Measurements from ENCODE around the gene PAMR1.
A peak's percentile ranks its signal among the peaks of the same experiment; 100 is the strongest.

PAMR1 gene

DNA sequence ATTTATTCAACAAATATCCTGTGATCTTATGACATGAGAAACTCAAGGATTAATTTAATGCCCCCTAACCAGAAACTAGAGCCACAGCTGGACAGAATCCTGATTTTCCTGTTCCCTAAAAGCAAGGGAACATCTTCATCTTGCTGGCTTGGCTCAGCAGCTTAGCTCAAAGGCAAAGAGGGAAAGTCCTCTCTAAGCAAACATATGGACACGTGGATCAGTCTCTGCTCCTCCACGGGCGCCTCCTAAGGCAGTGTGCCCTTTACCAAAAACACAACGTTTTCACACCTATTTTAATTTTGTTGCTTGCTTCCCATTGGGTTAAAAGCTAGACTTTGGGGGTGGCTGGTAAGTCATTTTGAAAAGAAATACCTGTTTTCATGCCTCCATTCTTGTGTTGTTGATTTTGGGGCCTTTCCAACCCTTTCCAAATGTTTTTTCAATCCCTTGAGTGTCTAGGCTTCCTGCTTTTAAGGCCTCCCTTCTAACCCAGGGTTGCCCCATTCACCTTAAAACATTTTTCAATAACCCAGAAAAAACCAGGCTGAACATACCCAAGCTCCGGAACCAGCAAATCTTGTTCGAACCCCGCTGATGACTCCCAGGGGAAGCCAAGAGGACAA is 121.5 kb downstream of the PAMR1 start:
- DNase-seq (ENCODE audit: low spot score): no peak

DNA sequence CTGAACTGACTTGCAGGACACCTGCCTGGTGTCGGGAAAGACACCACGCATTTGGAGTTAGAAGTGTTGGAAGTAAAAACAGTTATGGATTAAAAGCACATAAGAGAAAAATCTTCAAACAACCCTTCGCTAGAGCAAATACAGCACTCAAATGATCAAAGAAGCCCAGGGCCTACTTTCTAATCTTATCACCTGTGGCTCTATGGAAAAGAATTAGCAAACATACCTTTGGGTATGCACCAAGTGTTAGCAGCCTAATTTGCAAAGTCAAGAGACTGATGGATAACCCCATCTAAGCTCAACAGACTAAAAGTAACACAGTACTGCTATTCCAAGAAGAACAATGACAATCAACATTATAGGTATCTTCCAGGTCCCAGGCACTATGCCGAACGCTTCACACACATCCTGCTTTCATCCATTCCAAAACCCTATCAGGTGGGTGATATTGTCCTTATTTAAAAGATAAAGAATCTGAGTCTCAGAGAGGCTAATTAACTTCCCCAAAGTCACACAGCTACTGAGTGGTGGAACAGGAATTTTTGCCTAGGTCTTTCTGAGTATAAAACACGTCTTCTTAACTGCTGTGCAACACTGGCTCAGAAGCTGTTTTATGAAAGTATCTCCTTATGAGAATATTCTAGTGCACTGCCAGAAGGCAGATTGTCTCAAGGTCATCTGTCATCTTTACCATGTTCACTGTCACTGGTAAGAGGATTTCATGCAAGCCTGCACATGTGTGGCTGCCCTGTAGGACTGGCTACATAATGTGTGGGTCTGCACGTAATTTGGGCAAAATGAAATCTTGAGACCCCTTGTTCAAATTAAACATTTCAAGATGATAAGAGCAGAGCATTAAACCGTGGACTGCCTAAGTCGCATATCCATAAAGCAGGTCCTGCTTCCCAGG is 122.4 kb downstream of the PAMR1 start:
- DNase-seq (ENCODE audit: low spot score): no peak

DNA sequence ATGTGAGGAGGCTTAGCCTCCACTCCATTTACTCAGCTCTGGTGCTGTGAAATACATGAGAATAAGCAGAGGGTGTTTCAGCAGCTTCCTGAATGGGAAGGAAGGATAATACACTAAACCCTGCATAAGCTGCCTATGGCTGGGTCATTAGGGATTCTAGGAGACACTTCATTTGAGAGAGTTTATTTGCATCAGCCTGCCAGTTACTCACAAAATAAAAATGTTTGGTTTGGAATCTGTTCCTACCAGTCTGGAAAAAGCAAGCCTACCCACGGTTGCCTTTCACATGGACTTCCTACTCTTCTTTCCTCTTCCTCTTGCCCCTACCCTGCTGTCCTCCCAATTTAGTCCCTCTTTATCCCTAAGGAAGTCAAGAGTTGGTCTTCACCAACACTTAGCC is 126.5 kb downstream of the PAMR1 start:
- no peak for DNase-seq (ENCODE audit: low spot score)

DNA sequence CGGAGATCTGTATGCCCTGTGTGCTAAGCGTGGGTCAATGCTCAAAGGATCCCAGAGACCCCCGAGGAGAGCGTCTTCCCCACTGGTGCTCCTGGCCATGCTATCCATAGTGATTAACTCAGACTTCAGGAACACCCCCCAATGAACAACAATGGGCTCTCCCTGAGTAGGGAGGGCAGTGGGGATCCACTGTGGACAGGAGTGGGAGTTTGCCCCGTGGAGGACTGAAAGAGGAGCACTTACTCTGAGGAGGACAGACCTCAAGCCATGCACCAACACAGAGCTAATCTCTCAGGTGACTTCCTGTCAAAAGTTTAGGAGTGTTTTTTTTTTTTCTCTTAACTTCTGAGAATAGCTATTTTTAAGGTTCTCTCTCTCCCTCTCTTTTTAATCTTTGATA is 130.5 kb downstream of the PAMR1 start:
- no peak for DNase-seq (ENCODE audit: low spot score)

DNA sequence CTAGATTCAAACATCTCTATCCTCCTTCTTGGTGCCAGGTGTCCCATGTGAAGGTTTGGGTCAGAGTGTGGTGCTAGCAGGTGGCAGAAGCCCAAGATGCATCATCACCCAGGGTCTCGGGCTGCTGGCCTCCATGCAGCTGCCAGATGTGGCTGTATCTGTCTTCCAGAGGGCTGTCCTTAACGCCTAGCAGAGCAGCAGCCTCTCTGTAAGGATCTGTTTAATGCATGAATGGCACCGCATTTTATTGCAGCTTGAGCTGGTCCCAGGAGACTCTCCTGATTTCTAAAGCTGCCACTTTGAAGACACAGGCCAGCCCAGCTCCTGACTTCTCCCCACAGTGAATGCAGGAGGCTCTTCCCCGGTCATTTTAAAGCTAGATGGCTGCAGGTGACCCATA is 132.3 kb downstream of the PAMR1 start:
- no peak for DNase-seq (ENCODE audit: low spot score)

DNA sequence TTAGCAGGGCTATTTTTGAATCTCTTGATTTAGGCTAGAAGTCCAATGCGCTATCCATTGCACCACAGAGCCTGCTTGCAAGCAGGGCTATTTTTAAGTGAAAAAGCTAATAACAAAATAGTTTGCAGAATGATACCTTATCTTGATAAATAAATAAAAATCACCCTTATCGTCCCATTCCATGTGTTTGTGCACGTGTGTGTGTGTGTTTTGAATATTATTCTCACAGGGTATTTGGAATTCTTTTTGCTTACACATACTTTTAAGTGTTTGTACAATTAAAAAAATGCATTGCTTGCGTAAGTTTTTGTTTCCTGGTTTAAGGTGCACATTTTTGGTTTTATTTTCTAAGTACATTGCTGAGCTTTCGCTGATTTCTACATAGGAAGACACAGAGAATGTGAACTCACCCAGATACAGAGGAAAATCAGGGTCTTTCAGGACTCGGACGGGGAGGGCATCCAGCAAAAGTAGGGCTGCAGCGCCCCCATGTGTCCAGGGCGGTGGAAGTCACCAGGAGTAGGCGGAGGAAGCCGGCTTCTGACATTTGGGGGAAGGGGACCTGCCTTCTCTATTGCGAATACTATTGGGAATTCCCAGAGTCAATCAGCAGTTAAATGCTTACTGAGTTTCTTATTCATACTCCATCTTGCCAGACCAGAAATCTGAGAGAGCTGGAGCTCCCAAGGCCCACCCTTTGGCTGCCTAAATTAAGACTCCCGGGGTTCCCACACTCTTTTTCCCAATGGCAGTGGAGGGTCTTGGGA is 133.3 kb downstream of the PAMR1 start:
- DNase-seq (ENCODE audit: low spot score): peak; percentile 52

DNA sequence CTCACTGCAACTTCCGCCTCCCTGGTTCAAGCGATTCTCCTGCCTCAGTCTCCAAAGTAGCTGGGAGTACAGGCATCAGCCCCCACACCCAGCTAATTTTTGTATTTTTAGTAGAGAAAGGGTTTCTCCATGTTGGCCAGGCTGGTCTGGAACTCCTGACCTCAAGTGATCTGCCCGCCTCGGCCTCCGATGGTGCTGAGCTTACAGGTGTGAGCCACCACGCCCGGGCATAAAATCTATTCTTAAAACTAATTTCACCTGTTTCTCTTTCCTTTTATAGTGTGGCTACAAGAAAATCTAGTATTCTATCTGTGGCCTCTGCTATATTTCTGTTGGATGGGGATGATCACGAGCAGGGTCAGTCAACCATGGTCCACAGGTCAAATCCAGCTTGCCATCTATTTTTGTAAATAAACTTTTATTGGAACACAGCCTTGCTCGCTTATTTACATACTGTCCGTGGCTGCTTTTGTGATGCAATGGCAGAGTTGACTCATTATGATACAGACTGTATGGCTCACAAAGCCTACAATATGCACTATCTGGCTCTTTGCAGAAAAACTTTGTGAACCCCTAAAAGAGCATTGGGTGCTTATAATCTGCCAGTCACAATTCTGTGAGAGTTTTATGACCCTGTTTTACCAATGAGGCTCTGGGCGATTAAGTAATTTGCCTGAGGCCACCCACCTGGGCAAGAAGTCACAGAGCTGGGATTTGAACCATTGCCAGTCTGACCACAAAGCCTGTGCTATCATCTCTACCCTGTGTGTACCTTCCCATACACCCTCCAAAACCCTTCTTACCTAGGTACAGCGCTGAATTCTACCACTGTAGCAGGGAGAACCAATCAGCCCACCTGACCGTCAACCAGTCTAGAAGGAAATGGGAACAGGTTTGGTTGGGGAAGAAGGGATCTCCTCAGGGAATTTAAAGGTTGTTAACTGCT is 134.4 kb downstream of the PAMR1 start:
- no peak for DNase-seq (ENCODE audit: low spot score)

DNA sequence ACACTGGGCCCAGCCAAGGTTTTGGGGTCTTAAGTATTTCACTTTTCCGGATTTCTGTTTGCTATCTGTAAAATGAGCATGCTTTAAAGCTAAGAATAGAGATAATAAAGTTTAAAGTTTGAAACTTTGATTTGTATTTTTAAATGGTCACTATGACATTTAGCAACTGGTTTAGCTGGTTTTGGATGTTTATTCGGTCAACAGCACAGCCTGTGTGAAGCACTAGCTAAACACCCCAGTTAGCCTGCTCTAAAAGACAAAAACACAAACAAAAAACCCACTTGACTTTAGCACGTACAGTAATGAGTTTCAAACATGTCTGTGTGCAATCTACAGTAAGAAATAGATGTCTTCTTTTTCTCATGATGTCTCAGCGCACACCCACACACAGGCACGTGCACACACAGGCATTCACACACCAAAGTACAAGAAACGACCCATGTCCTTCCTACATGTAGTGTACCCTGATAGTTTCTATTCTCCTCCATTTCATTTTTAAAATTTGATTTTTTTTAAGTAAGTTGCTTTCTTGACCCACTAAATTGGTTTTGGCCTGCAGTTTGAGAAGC is 135.4 kb downstream of the PAMR1 start:
- DNase-seq (ENCODE audit: low spot score): no peak

DNA sequence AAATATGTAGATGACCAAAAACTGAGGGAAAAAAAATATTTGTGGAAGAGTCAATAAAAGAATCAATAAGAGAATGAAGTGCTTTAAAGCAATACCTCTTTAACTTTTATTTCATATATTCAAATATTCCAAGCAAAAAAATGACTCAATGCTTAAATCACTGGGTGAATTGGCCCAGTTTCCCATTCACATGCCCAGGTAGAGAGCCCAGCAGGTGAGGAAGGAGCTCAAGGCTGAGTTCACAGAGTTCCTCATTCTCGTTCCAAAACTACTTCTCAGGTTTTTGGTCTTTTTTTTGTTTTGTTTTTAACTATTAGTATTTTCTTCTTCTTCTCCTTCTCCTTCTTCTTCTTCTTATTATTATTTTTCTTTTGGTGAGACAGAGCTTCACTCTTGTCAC is 136.3 kb downstream of the PAMR1 start:
- DNase-seq (ENCODE audit: low spot score): no peak

DNA sequence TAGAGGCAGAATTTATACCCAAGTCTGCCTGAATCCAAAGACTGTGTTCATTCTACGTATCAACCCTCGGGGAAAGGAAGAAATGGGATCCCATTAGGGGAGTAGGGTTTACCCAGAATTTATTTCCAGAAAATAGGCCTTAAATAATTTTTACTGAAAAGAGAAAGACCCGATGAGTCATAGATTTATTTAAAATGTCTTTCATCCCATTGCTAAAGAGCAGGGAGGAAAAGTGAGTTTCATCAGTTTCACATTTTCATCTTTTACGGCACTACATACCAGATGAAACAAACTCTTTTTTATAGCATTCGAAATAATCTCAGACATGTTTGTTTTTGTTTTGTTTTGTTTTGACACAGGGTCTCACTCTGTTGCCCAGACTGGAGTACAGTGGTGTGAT is 137.4 kb downstream of the PAMR1 start:
- DNase-seq (ENCODE audit: low spot score): no peak

DNA sequence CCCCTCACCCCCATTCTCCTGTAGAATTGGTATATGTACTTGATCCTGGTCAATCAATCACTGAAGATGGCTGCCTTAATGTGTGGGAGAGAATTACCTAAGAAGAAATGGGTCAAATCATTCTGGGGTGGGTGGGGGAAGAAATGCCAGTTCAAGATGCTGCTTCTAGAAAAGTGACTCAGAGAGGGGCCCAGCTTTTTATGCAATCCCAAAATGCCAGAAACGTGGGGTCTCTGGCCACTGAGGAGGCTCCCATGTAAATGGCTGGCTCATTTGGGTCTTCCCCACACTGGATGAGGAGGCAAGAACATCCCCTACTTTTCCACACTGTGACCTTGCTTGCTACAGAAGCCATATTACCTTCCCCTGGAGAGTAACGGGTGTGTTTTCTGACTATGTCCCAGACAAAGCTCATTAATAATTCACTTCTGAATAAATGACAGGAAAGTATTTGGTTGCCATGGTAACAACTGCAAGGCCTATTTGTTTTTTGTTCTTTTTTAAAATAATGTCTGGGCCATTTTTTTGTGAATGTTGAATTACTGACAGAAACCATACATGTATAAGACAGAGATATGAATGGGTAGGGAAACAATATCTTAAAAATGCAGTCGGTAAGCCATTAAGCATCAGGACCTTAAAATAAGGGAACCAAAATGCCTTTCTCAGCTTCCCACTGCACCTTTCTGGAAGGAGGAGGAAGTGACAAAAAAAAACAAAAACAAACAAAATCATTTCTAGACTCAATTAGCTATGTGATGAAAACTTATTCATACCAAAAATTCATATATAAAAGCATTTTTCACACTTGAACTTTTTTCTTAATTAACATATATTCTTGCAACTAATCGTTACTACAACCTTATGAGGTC is 138.1 kb downstream of the PAMR1 start:
- DNase-seq (ENCODE audit: low spot score): no peak

DNA sequence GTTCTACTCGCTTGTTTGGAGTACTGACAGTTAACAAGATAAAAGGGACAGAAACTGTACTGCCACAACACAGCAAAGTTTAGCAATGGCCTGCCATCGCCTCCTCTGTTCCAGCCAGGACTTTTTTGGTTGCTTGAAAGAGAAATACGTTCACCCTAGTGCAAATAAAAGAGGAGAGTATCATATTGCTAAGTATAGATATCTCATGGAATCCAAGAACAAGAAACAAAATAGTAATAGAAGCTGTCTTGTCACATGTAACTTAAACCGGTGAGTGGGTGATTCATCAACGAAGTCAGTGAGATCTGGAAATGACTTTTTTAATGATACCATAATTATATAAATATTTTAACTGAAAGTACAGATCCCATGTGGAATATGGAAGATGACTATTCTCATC is 141.5 kb downstream of the PAMR1 start:
- no peak for DNase-seq (ENCODE audit: low spot score)

Data from putamen (tissue), 1 donor.